Suppressor macrophage (primary cell): ENCODE results near the gene TMEM198.

Experiments used
- DNase-seq, 4 experiments: peaks; one replicate each; pipeline ENCODE4 v3.0.0-alpha.2; 2020 to 2022

Gene TMEM198

GRCh38 chr2:219508971-219509779, 34.7 kb upstream of the TMEM198 start:
- DNase-seq: peak in 1 of 4 experiments; percentile 17

- peak; percentile 52 to 75 (median 60) for DNase-seq
Measured at GRCh38 chr2:219509780-219510511, 33.9 kb upstream of the TMEM198 start.

DNA sequence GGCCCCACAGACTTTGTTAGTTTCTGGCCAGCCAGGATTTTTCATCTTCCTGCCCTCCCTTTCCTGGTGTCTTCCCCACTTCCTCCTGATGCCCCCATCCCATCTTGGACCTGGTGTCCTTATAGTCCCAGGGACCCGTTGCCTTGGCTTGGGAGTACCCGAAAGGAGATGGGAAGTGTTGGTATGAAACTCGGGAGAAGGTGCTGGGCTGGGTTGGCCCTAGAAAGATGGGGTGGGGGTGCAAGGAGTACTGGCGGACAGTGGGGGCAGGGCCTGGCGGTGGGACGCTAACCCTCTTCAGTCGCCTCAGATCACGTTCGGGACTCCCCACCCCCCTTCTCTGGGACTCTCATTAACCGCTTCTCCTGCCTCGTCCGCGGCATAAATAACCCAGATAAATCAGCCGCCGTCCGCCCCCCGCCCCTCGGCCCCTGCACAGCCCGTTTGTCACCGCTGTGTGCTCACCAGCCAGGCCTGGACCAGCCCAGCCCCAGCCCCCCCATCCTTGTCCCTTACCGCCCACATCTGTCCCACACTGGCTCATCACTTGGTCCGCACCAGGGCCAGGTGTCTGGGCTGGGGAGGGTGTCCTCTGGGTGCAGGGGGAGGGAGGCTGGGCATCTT, 33.2 kb upstream of the TMEM198 start:
- no peak for DNase-seq

GRCh38 chr2:219511547-219512325, 32.1 kb upstream of the TMEM198 start:
- no peak for DNase-seq

DNA sequence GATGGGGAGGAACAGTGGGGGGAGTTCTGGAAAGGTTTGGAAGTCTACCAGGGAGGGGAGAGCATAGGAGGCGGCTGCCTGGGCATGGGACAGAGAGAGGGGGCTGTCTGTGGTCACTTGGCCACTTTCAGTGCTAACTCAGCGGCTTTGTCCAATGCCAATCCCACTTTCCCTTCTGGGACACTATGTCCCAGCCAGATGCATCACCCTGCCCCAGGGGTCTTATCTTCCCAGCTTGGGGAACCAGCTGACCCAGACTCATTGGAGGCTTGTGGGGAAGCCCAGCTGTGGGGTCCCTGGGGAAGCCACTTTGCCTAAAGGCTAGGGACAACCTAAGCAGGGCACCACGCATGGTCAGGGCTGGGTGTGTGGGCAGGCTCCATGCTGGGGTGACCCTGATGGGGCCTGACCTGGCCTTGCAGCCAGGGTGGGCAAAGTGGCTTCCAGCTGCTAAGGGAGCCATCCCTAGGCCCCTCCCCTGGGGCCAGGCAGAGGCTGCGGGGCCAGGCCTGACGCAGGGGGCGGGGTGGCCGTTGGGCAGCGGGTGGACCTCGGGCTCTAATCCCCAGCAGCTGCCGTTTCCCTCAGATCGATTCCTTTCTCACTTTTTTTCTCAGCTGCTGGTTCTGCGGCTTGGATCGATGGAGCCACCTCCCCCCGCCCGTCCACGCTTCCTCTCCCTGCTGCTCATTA, 31.2 kb upstream of the TMEM198 start:
- DNase-seq: no peak

- no peak for DNase-seq
Measured at GRCh38 chr2:219513787-219514186, 30.0 kb upstream of the TMEM198 start.

GRCh38 chr2:219514196-219514761, 29.5 kb upstream of the TMEM198 start, which contains the start of gene ASIC4:
TSS of gene ASIC4 (plus strand) at chr2:219514482. CDS start at chr2:219514725, 243 bp downstream.
- DNase-seq: peak in 1 of 4 experiments; percentile 29

DNA sequence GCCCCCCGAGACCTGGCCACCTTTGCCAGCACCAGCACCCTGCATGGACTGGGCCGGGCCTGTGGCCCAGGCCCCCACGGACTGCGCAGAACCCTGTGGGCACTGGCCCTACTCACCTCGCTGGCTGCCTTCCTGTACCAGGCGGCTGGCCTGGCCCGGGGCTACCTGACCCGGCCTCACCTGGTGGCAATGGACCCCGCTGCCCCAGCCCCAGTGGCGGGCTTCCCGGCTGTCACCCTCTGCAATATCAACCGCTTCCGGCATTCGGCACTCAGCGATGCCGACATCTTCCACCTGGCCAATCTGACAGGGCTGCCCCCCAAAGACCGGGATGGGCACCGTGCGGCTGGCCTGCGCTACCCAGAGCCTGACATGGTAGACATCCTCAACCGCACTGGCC, 29.0 kb upstream of the TMEM198 start:
- no peak for DNase-seq

DNA sequence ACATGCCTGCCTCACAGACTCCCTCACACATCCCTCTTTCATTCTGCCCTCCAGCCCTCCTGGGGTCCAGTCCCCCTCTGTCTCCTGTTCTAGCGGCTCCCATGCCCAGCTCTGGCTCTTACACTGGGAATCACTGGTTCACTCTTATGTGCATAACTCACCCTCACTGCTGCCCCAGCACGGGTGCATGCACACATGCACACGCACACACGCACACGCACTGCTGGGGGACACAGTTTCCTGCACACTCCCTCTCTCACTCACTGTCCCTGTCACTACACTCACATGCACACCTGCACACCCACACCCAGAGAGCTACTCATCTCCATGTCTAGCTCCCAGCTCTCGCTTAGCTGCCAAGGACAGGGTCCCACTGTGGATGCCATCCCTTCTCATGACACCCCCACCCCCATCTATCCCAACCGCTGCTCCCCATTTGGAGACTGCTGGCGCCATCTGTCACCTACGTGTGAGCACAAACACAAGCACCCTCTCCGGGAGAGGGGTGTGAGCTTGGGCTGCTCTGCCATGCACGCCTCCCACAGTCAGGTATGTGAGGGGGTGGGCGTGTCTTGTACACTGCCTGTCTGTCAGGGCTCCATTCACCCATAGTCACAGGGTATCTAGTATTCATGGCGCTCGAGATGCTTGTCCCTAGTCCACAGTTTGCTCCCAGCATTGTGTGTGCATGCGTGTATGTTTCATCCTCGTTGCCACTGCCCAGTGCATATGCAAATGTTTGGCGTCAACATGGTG, 27.8 kb upstream of the TMEM198 start:
- DNase-seq: no peak

- peak in 1 of 4 experiments; percentile 6 for DNase-seq
Measured at GRCh38 chr2:219516888-219517287, 26.9 kb upstream of the TMEM198 start.

DNA sequence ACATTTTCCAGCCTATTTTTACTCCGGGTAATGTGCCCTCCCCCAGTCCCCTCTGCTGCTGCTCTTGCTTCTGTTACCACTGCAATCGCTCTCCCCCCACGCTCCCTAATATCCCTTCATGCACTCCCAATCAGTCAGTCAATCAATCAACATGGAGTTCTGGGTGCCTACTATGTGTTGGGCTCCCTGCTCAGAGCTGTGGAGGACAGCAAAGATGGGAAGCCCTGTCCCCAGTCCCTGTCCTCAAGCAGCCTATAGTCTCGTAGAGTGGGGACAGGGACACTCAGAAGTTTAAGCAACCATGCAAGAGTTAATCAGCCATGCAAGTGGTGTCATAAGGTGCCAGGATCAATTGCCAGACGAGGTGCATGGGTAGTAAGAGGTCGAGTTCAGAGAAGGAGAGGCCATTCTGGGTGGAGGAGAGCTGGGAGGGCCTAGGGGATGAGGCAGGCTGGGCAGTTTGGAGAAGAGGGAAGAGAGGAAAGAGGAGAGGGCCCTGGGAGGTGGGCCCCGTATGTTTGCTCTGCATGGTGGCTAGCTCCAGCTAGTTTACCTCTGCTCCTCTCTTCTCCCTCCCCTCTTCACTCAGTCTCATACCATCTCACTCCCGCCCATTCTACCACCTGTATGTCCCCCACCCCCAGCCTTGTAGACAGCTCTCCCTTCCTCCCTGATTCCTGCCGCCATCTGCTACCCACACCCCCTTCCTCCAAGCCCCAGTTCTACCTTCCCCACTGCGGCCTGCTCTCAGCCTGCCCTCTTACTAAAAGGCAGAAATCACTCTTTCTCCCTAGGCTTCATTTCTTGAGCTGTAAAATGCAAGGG, 25.7 kb upstream of the TMEM198 start:
- DNase-seq: no peak

- no peak for DNase-seq
Measured at GRCh38 chr2:219519526-219519916, 24.3 kb upstream of the TMEM198 start.

DNA sequence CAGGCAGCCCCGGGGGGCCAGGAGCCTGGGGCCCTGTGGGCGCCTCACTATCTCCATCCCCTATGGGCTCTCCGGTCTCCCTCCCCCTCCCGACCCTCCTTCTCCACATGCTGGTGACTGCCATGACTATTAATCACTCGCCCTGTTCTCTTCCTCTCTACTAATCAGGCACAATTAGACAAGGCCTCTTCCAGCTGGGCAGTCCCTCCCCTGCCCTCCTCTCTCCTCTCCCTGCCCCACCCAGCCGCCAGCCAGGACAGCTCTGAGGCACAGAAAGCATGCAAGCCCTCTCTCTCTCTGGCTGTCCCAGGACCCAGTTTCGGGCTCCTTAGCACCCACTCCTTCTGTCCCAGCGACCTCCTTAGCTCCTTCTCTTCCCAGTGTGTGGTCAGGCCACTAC, 23.7 kb upstream of the TMEM198 start:
- no peak for DNase-seq

- peak in 2 of 4 experiments; percentile 26 to 45 for DNase-seq
Measured at GRCh38 chr2:219521066-219521880, 22.6 kb upstream of the TMEM198 start.

DNA sequence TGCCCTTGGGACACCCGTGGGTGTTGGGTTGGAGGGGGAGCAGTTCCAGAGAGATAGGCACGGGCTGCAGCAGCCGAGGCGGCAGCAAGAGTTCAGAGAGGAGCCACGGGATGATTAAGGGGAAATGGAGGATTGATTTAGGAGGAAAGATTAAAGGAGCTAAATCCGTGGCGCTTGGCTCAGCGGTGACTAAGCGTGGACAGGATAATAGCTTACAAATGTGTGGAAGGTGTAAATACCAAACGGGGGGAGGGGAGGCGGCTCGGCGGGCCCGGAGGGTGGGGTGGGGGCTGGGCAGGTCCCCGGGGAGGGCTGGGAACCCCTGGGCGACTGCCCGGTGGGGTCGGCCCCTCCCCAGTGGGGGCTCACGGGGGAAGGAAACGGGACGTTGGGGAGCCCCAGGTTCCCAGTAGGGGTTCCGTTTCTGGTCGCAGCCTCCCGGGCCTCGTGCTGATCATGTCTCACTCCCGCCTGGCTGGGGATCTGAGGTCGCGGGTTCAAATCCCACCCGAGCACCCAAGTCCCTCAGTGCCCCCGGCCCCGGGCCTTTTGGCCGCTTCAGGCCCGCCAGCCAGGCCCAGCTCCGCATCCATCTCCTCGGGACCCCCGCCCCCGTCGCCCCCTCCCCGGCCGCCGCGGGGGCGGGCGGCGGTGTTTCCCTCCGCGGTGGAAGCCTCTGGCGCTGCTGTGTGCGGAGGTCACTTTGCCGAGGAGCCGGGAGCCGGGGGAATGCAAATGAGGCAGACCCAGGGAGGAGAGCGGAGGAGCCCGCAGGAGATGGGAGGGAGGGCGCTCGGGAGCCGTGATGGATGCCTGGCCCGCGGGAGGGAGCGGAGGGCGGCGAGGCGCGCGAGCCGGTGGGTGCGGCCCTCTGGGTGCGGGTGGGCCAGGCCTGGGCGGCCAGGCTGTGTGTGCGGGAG, 21.5 kb upstream of the TMEM198 start:
- no peak for DNase-seq

- DNase-seq: no peak
Measured at GRCh38 chr2:219523031-219523671, 20.7 kb upstream of the TMEM198 start.

DNA sequence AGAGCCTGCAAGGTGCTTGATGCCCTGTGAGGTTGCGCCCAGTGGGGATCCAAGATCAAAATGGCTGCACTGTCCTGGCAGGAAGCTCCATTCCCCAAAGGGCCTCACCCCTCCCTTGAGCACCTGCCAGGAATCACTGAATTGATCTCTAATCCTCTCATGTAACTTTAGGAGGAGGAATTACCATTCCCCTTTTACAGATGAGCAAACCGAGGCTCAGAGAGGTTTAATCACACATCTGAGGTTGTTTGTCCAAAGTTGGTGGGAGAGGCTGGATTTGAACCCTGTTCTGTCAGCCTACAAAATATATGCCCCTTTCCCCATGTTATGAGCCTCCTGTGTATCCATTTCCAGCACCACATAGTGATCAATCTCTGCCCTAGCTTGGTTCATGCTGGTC, 19.0 kb upstream of the TMEM198 start:
- DNase-seq: no peak
